ENCODE data around the gene ZNF263.

DNA sequence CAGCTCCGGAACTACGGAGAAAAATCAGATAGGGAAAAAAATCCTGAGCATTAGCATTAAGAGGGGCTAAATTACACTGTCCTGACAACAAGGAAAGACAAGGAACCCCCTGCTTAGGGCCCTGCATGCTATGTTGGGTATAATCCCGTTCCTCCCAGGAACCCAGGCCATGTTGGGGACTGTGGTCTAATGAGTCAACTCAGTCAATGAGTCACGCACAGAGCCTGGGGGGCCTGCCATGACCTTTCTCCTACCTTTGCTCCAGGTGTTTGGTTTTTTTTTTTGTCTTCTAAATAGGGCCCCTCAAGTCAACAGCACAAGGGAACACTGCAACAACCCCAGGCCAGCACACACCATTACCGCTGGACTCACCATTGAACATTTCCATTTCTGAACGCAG, 39.4 kb upstream of the ZNF263 start:
- TF ChIP-seq, protein P1, sequence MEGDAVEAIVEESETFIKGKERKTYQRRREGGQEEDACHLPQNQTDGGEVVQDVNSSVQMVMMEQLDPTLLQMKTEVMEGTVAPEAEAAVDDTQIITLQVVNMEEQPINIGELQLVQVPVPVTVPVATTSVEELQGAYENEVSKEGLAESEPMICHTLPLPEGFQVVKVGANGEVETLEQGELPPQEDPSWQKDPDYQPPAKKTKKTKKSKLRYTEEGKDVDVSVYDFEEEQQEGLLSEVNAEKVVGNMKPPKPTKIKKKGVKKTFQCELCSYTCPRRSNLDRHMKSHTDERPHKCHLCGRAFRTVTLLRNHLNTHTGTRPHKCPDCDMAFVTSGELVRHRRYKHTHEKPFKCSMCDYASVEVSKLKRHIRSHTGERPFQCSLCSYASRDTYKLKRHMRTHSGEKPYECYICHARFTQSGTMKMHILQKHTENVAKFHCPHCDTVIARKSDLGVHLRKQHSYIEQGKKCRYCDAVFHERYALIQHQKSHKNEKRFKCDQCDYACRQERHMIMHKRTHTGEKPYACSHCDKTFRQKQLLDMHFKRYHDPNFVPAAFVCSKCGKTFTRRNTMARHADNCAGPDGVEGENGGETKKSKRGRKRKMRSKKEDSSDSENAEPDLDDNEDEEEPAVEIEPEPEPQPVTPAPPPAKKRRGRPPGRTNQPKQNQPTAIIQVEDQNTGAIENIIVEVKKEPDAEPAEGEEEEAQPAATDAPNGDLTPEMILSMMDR (IDR thresholded peaks at IDR 0.05; ENCODE audit: insufficient read depth, low read depth, low read length), result no peak
- no peak for TF ChIP-seq EZH2 (IDR thresholded peaks at IDR 0.05; ENCODE audit: insufficient read depth, low read length)

Measured in astrocyte (in vitro differentiated cells and primary cell).